GM12878 (cell line): ENCODE results near the gene PRRX1. TPM values are rescaled to one million over a fixed set of nuclear protein-coding genes. Genes with fewer than 3 reads are reported as not detected.

ENCODE experiments used
- ATAC-seq: fragments of 200-7000 bp; cut with Tn5 transposase; 3 replicates; pipeline ENCODE4 v1.9.1; 2020; ENCODE audit warnings: mild to moderate bottlenecking, moderate library complexity
- BruUV-seq: library from RNA; stranded (reverse); fragments of 400-500 nt; replicated peaks from 2 replicates; lab custom pipeline; 2021; lab: Mats Ljungman, UMichigan
- CTCF ChIA-PET: fragments of 300-600 bp; sonication (Branson Sonifier 250); formaldehyde crosslinking; extraction: SDS; loops from one replicate; lab custom pipeline; 2021; ENCODE audit warnings: inconsistent platforms; lab: Yijun Ruan, JAX
- POLR2A ChIA-PET: fragments of 350-600 bp; formaldehyde crosslinking; extraction: SDS; loops from one replicate; lab custom pipeline; 2021; ENCODE audit warnings: inconsistent platforms; lab: Charles Lee
- RAD21 ChIA-PET: fragments of 300-600 bp; sonication (Branson Sonifier 250); formaldehyde crosslinking; loops from one replicate; lab custom pipeline; 2023; ENCODE audit warnings: antibody characterized with exemption; ENCODE audit not compliant: unreplicated experiment; lab: Charles Lee
- SMC1A ChIA-PET: fragments of 300-600 bp; sonication (Branson Sonifier 250); formaldehyde crosslinking; loops from one replicate; lab custom pipeline; 2023; ENCODE audit not compliant: unreplicated experiment, uncharacterized antibody; lab: Charles Lee
- DNase-seq: peaks from one replicate; pipeline ENCODE4 v3.0.0-alpha.2; 2011; ENCODE audit warnings: low read depth, low spot score
- FAIRE-seq: peaks from 3 replicates; lab custom pipeline; 2011; peaks lifted over from hg19 to GRCh38; lab: Jason Lieb, UNC
- H2AFZ ChIP-seq: 2 replicates; pipeline ENCODE4 v1.6.0; 2011; ENCODE audit warnings: low read depth, low read length, control low read depth; ENCODE audit not compliant: control insufficient read depth
- H3K27ac ChIP-seq: 2 replicates; pipeline ENCODE4 v1.5.1; 2011; ENCODE audit warnings: control low read depth; ENCODE audit not compliant: control insufficient read depth, insufficient read depth
- H3K27me3 ChIP-seq, 2 experiments: replicated peaks in 1 of 2; 2 replicates each; pipeline versions ENCODE4 v1.6.0 to v1.6.1; 2011; ENCODE audit warnings: low read length in 1 of 2; ENCODE audit not compliant: control insufficient read depth in 2 of 2, insufficient read depth in 2 of 2
- H3K36me3 ChIP-seq, 2 experiments: 2 replicates each; pipeline ENCODE4 v1.5.1; 2011; ENCODE audit warnings: low read length in 1 of 2; ENCODE audit not compliant: control insufficient read depth in 2 of 2, insufficient read depth in 2 of 2
- H3K4me1 ChIP-seq: 2 replicates; pipeline ENCODE4 v1.6.1; 2011; ENCODE audit warnings: mild to moderate bottlenecking, low read length, moderate library complexity, mixed read lengths; ENCODE audit not compliant: control insufficient read depth, insufficient read depth
- H3K4me2 ChIP-seq: 2 replicates; pipeline ENCODE4 v1.6.0; 2011; ENCODE audit warnings: control low read depth; ENCODE audit not compliant: control insufficient read depth, insufficient read depth
- H3K4me3 ChIP-seq: fragments of 200-600 bp; sonication (generic); 2 replicates; pipeline ENCODE4 v1.5.1; 2016
- H3K79me2 ChIP-seq: 2 replicates; pipeline ENCODE4 v1.6.0; 2011; ENCODE audit warnings: low read length; ENCODE audit not compliant: control insufficient read depth, insufficient read depth
- H3K9ac ChIP-seq: 2 replicates; pipeline ENCODE4 v1.8.0; 2011; ENCODE audit warnings: low read length, control low read depth, mixed read lengths; ENCODE audit not compliant: control insufficient read depth, insufficient read depth
- H3K9me3 ChIP-seq: replicated peaks from 3 replicates; pipeline ENCODE4 v1.5.1; 2011; ENCODE audit warnings: mild to moderate bottlenecking, low read length; ENCODE audit not compliant: control insufficient read depth, insufficient read depth
- H4K20me1 ChIP-seq: 2 replicates; pipeline ENCODE4 v1.6.0; 2011; ENCODE audit not compliant: control insufficient read depth, insufficient read depth
- ATF3 ChIP-seq: IDR thresholded peaks from 2 replicates; pipeline ENCODE4 v1.6.1; 2011; ENCODE audit warnings: low read depth, mild to moderate bottlenecking, low read length, moderate library complexity, borderline replicate concordance; ENCODE audit errors: extremely low read depth
- BHLHE40 ChIP-seq, 2 experiments: fragments of 450-650 bp in 1 of 2; IDR thresholded peaks; 2 replicates each; pipeline ENCODE4 v1.6.1; 2011 to 2017; ENCODE audit warnings: low read depth in 2 of 2, borderline replicate concordance in 1 of 2, improper control_type of control experiment in 1 of 2, low read length in 1 of 2, mild to moderate bottlenecking in 1 of 2
- CBX5 ChIP-seq: sonication (generic); IDR thresholded peaks from 2 replicates; pipeline ENCODE4 v1.6.1; 2016; ENCODE audit warnings: low read depth, moderate library complexity, mild to moderate bottlenecking, inconsistent platforms
- E2F8 ChIP-seq: fragments of 450-650 bp; IDR thresholded peaks from 2 replicates; pipeline ENCODE4 v1.6.1; 2018; ENCODE audit warnings: mild to moderate bottlenecking, low read depth, moderate library complexity; ENCODE audit not compliant: partially characterized antibody
- IRF4 ChIP-seq: IDR thresholded peaks from 2 replicates; pipeline ENCODE4 v1.6.1; 2011; ENCODE audit warnings: low read depth, low read length
- MYC ChIP-seq: IDR thresholded peaks from 2 replicates; pipeline ENCODE4 v1.6.1; 2011; ENCODE audit warnings: mild to moderate bottlenecking, low read length, moderate library complexity, inconsistent platforms; ENCODE audit not compliant: insufficient read depth, insufficient replicate concordance, insufficient read length, severe bottlenecking
- NR2F1 ChIP-seq: fragments of 450-650 bp; conservative IDR thresholded peaks from 2 replicates; pipeline ENCODE4 v1.6.1; 2017; ENCODE audit warnings: mild to moderate bottlenecking
- SREBF2 ChIP-seq: IDR thresholded peaks from 2 replicates; pipeline ENCODE4 v1.6.1; 2012; ENCODE audit warnings: mild to moderate bottlenecking, low read length
- TAF1 ChIP-seq: IDR thresholded peaks from 2 replicates; pipeline ENCODE4 v1.6.1; 2011; ENCODE audit warnings: mild to moderate bottlenecking, low read depth, low read length, borderline replicate concordance
- ZNF622 ChIP-seq: fragments of 450-650 bp; IDR thresholded peaks from 2 replicates; pipeline ENCODE4 v1.6.1; 2017; ENCODE audit warnings: mild to moderate bottlenecking, inconsistent platforms
- in situ Hi-C: fragments of 300-500 bp; cut with MboI; formaldehyde crosslinking; loops from 9 replicates; pipeline ENCODE4 v1.14.3; 2018; ENCODE audit warnings: mixed read lengths
- intact Hi-C: fragments of 100-400 bp; cut with micrococcal nuclease; formaldehyde crosslinking; loops from one replicate; pipeline ENCODE4 v1.14.2; 2022; ENCODE audit not compliant: unreplicated experiment
- polyA plus RNA-seq, 11 experiments: library from polyadenylated mRNA; depleted of rRNA in 4 of 11; unstranded in 6 of 11; stranded (reverse) in 5 of 11; fragments of >200 nt; fragmentation: Nextera tagmentation in 4 of 11; fragmentation: Illumina TruSeq in 1 of 11; extraction: Ambion mirVana in 4 of 11; extraction: Trizol in 1 of 11; gene quantifications; 1 replicate in 1 of 11; 2 replicates in 10 of 11; pipeline versions ENCODE4 v1.2.1 to v1.2.3, GENCODE V29; 2011 to 2016; ENCODE audit warnings: inconsistent platforms in 2 of 11, missing spikeins in 2 of 11, low read depth in 1 of 11
- total RNA-seq, 4 experiments: library from RNA; depleted of rRNA in 3 of 4; stranded (reverse); fragments of >200 nt in 3 of 4; fragmentation: Illumina TruSeq in 1 of 4; extraction: Trizol in 1 of 4; gene quantifications; 2 replicates each; pipeline versions ENCODE4 v1.2.1 to v1.2.3, GENCODE V29; 2013 to 2021

PRRX1 gene
- total and polyA plus RNA-seq, 10 of the 15 experiments (the other 5 are each of a cell fraction or from before 2014, with no cell fraction given), result 0.42 to 64.6 (median 1.5) TPM

GRCh38 chr1:170620164-170620563, 43.8 kb upstream of the PRRX1 start:
- ChIA-PET CTCF (interaction anchor here (1.3 kb wide), 1 partner anchor 10 kb away, joined by 4 read pairs; no protein-coding TSS in a partner anchor), SMC1A (interaction anchor here (0.6 to 1.5 kb wide), 5 partner anchors 8 to 80 kb away, joined by 3 to 4 read pairs (median 3); no protein-coding TSS in a partner anchor), POLR2A (interaction anchor here (0.6 kb wide), 1 partner anchor 37 kb away, joined by 3 read pairs; no protein-coding TSS in a partner anchor), RAD21 (interaction anchor here (1.2 to 1.9 kb wide), 5 partner anchors 12 to 79 kb away, joined by 3 to 10 read pairs (median 5); no protein-coding TSS in a partner anchor)
- H3K9ac ChIP-seq, result no peak overlapping the region
- intact Hi-C loops, result no loop called here
- no peak for FAIRE-seq
- no peak overlapping the region for H3K4me3 ChIP-seq
- H2AFZ ChIP-seq, result no peak overlapping the region
- no peak overlapping the region for H3K27ac ChIP-seq
- no peaks in the 10 kb centered on the region for H3K9me3 ChIP-seq
- H3K4me2 ChIP-seq, result no peak overlapping the region
- no peaks in the 10 kb centered on the region for H3K36me3 ChIP-seq
- BruUV-seq, result no TSS peak
- in situ Hi-C loops, result no loop called here
- no peak for ATAC-seq
- no peaks in the 10 kb centered on the region for H3K4me1 ChIP-seq
- no peaks in the 10 kb centered on the region for H3K79me2 ChIP-seq
- TF ChIP-seq CBX5 (no peak), BHLHE40 (IDR thresholded peaks at IDR 0.05; ENCODE audit: borderline replicate concordance in 1 of 2, low read depth in 2 of 2, low read length in 1 of 2) (no peak), ZNF622 (no peak), E2F8 (no peak), SREBF2 (no peak), MYC (no peak), IRF4 (no peak), TAF1 (no peak), NR2F1 (no peak), ATF3 (no peak)
- H4K20me1 ChIP-seq, result no peaks in the 10 kb centered on the region
- DNase-seq, result no peak
- H3K27me3 ChIP-seq, result no peaks in the 10 kb centered on the region
